ENCODE data around the gene ARHGAP32.

DNA sequence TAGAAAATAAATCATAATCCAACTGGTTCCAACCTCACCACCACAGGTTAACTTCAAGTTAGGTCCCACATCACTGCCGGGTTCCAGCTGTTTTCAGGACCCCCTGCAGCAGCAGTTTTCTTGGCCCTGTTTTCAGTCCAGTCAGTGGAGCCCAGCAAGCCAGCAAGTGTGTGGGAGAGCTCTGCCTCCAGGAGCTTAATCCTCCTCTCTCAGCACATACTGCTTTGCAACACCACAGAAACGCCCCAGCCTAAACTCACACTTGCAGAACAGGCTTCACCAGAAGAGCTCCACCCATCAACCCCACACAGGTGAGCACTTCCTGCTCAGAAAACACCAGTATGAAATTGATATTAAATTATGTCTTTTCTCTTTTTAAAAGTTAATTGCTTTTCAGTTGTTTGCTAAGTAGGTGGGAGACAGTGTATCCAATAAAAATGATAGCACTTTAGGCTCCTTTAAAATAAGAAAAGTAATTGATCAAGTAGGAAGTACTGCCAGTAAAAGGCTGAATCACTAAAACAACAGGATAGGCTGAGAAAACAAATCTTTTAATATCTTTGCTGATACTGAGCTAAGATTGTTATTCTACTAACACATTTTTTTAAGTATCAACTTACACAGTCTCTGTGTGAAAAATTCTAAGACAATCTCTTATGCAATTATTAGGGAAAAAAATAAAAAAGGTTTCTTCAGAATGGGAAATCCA, 168.0 kb downstream of the ARHGAP32 start:
- TF ChIP-seq, protein P1, sequence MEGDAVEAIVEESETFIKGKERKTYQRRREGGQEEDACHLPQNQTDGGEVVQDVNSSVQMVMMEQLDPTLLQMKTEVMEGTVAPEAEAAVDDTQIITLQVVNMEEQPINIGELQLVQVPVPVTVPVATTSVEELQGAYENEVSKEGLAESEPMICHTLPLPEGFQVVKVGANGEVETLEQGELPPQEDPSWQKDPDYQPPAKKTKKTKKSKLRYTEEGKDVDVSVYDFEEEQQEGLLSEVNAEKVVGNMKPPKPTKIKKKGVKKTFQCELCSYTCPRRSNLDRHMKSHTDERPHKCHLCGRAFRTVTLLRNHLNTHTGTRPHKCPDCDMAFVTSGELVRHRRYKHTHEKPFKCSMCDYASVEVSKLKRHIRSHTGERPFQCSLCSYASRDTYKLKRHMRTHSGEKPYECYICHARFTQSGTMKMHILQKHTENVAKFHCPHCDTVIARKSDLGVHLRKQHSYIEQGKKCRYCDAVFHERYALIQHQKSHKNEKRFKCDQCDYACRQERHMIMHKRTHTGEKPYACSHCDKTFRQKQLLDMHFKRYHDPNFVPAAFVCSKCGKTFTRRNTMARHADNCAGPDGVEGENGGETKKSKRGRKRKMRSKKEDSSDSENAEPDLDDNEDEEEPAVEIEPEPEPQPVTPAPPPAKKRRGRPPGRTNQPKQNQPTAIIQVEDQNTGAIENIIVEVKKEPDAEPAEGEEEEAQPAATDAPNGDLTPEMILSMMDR (IDR thresholded peaks at IDR 0.05; ENCODE audit: insufficient read depth, low read length, poor library complexity, severe bottlenecking), result no peak
- no peak for TF ChIP-seq EZH2phosphoT487 (conservative IDR thresholded peaks at IDR 0.05; ENCODE audit: low read length)
